CD14-positive monocyte (primary cell): Measurements from ENCODE around the gene CBS. TPM values are rescaled to one million over a fixed set of nuclear protein-coding genes. Genes with fewer than 3 reads are reported as not detected.

Experiments
- DNase-seq, 3 donors: peaks; one replicate each; pipeline ENCODE4 v3.0.0-alpha.2; 2011 to 2022
- H2AFZ ChIP-seq: 2 replicates; pipeline ENCODE4 v1.6.0; 2012; ENCODE audit warnings: mild to moderate bottlenecking, low read depth, low read length, inconsistent platforms; ENCODE audit not compliant: insufficient read depth, poor library complexity, severe bottlenecking
- H3K27ac ChIP-seq, 2 donors: 1 replicate in 1 of 2; 2 replicates in 1 of 2; pipeline ENCODE4 v1.5.1; 2012 to 2013; ENCODE audit warnings: low read length in 2 of 2, control low read depth in 1 of 2, inconsistent platforms in 1 of 2, low read depth in 1 of 2, mild to moderate bottlenecking in 1 of 2
- H3K27me3 ChIP-seq, 2 donors: one replicate each; pipeline versions ENCODE4 v1.6.0 to v1.6.1; 2011 to 2013; ENCODE audit warnings: low read length in 2 of 2; ENCODE audit not compliant: control insufficient read depth in 2 of 2, insufficient read depth in 2 of 2
- H3K36me3 ChIP-seq, 2 donors: replicated peaks in 1 of 2; 1 replicate in 1 of 2; 2 replicates in 1 of 2; pipeline versions ENCODE4 v1.5.1 to v1.6.1; 2012 to 2013; ENCODE audit warnings: low read length in 2 of 2, control low read depth in 1 of 2, inconsistent platforms in 1 of 2, mild to moderate bottlenecking in 1 of 2; ENCODE audit not compliant: insufficient read depth in 2 of 2, control insufficient read depth in 1 of 2
- H3K4me1 ChIP-seq, 2 donors: 1 replicate in 1 of 2; 2 replicates in 1 of 2; pipeline versions ENCODE4 v1.5.1 to v1.6.1; 2012 to 2013; ENCODE audit warnings: low read length in 2 of 2, control low read depth in 1 of 2, inconsistent platforms in 1 of 2, mild to moderate bottlenecking in 1 of 2, moderate library complexity in 1 of 2; ENCODE audit not compliant: insufficient read depth in 2 of 2, control insufficient read depth in 1 of 2
- H3K4me2 ChIP-seq: replicated peaks from 2 replicates; pipeline ENCODE3; 2012; ENCODE audit warnings: low read length, moderate library complexity, mild to moderate bottlenecking; ENCODE audit not compliant: poor library complexity, severe bottlenecking; ENCODE audit errors: extremely low read depth
- H3K4me3 ChIP-seq, 3 experiments: fragments of 200-600 bp in 1 of 3; sonication (generic) in 1 of 3; replicated peaks in 1 of 3; 1 replicate in 2 of 3; 2 replicates in 1 of 3; pipeline ENCODE4 v1.5.1; 2011 to 2013; ENCODE audit warnings: low read length in 3 of 3, mild to moderate bottlenecking in 3 of 3, control low read depth in 2 of 3, low read depth in 2 of 3, inconsistent platforms in 1 of 3, moderate library complexity in 1 of 3
- H3K79me2 ChIP-seq: 2 replicates; pipeline ENCODE4 v1.6.0; 2012; ENCODE audit warnings: mild to moderate bottlenecking, control low read depth, inconsistent platforms, low read length, moderate library complexity; ENCODE audit not compliant: insufficient read depth
- H3K9ac ChIP-seq: 2 replicates; pipeline ENCODE4 v1.6.0; 2017; ENCODE audit warnings: low read length, mild to moderate bottlenecking; ENCODE audit not compliant: insufficient read depth, poor library complexity, severe bottlenecking
- H3K9me3 ChIP-seq, 2 donors: replicated peaks in 1 of 2; 1 replicate in 1 of 2; 2 replicates in 1 of 2; pipeline versions ENCODE4 v1.5.1 to v1.6.1; 2012 to 2013; ENCODE audit warnings: low read length in 2 of 2, control low read depth in 1 of 2; ENCODE audit not compliant: control insufficient read depth in 1 of 2, insufficient read depth in 1 of 2
- H4K20me1 ChIP-seq: 2 replicates; pipeline ENCODE4 v1.6.0; 2012; ENCODE audit warnings: mild to moderate bottlenecking, low read length, control low read depth, moderate library complexity; ENCODE audit not compliant: insufficient read depth
- H3K27ac Mint-ChIP-seq, 7 donors: one replicate each; pipeline ENCODE4 v1.8.0; 2020; ENCODE audit warnings: mild to moderate bottlenecking in 7 of 7, mixed read lengths in 7 of 7, moderate library complexity in 6 of 7, inconsistent platforms in 2 of 7
- H3K27me3 Mint-ChIP-seq, 3 donors: one replicate each; pipeline ENCODE4 v1.8.0; 2021 to 2022; ENCODE audit warnings: low read depth in 3 of 3, mild to moderate bottlenecking in 3 of 3, mixed read lengths in 3 of 3, moderate library complexity in 3 of 3, inconsistent platforms in 1 of 3
- H3K36me3 Mint-ChIP-seq, 2 donors: one replicate each; pipeline ENCODE4 v1.8.0; 2020; ENCODE audit warnings: mixed read lengths in 2 of 2, inconsistent platforms in 1 of 2, mild to moderate bottlenecking in 1 of 2
- H3K4me1 Mint-ChIP-seq: one replicate; pipeline ENCODE4 v1.8.0; 2020; ENCODE audit warnings: mild to moderate bottlenecking, mixed read lengths
- H3K4me3 Mint-ChIP-seq, 2 donors: one replicate each; pipeline ENCODE4 v1.8.0; 2020; ENCODE audit warnings: mild to moderate bottlenecking in 2 of 2, mixed read lengths in 2 of 2, moderate library complexity in 1 of 2
- H3K9me3 Mint-ChIP-seq, 7 donors: one replicate each; pipeline ENCODE4 v1.8.0; 2020 to 2022; ENCODE audit warnings: mixed read lengths in 7 of 7, mild to moderate bottlenecking in 6 of 7, moderate library complexity in 6 of 7, inconsistent platforms in 2 of 7
- WGBS: methylation state at CpG from one replicate; pipeline ENCODE4 v1.1.5; 2013; ENCODE audit warnings: missing lambda C conversion rate; ENCODE audit not compliant: insufficient coverage; 5-methylcytosine and 5-hydroxymethylcytosine counted together
- intact Hi-C, 2 donors: fragments of 100-400 bp; cut with micrococcal nuclease; formaldehyde crosslinking; loops; one replicate each; pipeline versions ENCODE4 v1.15.0 to v1.15.1; 2023
- polyA plus RNA-seq, 3 donors: library from polyadenylated mRNA; depleted of rRNA in 1 of 3; unstranded in 2 of 3; stranded (reverse) in 1 of 3; fragments of 300-500 nt in 2 of 3; fragments of >200 nt in 1 of 3; fragmentation: Illumina TruSeq in 2 of 3; gene quantifications; 1 replicate in 2 of 3; 2 replicates in 1 of 3; pipeline ENCODE4 v1.2.3, GENCODE V29; 2012 to 2021
- TF ChIP-seq, protein P1 (sequence below): fragments of 200-600 bp; IDR thresholded peaks from one replicate; pipeline ENCODE4 v1.8.0; 2022; ENCODE audit warnings: antibody characterized with exemption, mild to moderate bottlenecking

The CBS gene
- polyA plus RNA-seq, 3 donors: 0.19 TPM; not detected in 2

DNA sequence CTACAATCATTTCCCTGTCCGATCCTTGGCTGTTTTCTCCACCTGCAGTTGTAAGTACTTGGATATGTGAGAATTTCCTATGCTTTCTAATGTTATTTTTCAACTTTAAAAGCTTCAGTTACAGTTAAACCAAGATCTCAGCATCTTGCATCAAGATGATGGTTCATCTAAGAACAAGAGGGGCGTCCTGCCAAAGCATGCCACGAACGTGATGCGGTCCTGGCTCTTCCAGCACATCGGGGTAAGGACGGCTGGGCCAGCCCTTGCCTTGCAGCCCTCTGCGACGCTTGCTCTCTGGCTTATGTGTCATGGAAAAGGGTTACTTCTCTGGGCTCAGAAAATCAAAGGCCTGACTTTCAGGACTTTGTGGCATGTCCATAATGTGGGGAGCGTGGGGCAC, 54.4 kb downstream of the CBS start:
- no peak for DNase-seq
- peak overlapping the region in 1 of 7 donors; percentile 66 for H3K27ac Mint-ChIP-seq
- H3K9ac ChIP-seq: no peak overlapping the region
- H3K4me1 ChIP-seq: no peaks in the 10 kb centered on the region
- no peak overlapping the region for H2AFZ ChIP-seq
- no peaks in the 10 kb centered on the region for H3K4me1 Mint-ChIP-seq
- no peak overlapping the region for H3K27ac ChIP-seq
- no peak overlapping the region for H3K4me3 Mint-ChIP-seq
- WGBS: 95% methylated on average over 9 of the region's 10 CpGs
- H3K36me3 ChIP-seq: peaks cover 74 to 83% of the 10 kb centered on the region in 2 donors
- H3K9me3 ChIP-seq: no peaks in the 10 kb centered on the region
- intact Hi-C loops: no loop called here
- H4K20me1 ChIP-seq: no peaks in the 10 kb centered on the region
- peaks cover 78 to 89% of the 10 kb centered on the region in 2 donors for H3K36me3 Mint-ChIP-seq
- no peak overlapping the region for H3K4me2 ChIP-seq
- TF ChIP-seq, protein P1, sequence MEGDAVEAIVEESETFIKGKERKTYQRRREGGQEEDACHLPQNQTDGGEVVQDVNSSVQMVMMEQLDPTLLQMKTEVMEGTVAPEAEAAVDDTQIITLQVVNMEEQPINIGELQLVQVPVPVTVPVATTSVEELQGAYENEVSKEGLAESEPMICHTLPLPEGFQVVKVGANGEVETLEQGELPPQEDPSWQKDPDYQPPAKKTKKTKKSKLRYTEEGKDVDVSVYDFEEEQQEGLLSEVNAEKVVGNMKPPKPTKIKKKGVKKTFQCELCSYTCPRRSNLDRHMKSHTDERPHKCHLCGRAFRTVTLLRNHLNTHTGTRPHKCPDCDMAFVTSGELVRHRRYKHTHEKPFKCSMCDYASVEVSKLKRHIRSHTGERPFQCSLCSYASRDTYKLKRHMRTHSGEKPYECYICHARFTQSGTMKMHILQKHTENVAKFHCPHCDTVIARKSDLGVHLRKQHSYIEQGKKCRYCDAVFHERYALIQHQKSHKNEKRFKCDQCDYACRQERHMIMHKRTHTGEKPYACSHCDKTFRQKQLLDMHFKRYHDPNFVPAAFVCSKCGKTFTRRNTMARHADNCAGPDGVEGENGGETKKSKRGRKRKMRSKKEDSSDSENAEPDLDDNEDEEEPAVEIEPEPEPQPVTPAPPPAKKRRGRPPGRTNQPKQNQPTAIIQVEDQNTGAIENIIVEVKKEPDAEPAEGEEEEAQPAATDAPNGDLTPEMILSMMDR: no peak
- H3K4me3 ChIP-seq: no peak overlapping the region
- H3K79me2 ChIP-seq: no peaks in the 10 kb centered on the region
- no peaks in the 10 kb centered on the region for H3K27me3 Mint-ChIP-seq
- H3K9me3 Mint-ChIP-seq: no peaks in the 10 kb centered on the region
- no peaks in the 10 kb centered on the region for H3K27me3 ChIP-seq

DNA sequence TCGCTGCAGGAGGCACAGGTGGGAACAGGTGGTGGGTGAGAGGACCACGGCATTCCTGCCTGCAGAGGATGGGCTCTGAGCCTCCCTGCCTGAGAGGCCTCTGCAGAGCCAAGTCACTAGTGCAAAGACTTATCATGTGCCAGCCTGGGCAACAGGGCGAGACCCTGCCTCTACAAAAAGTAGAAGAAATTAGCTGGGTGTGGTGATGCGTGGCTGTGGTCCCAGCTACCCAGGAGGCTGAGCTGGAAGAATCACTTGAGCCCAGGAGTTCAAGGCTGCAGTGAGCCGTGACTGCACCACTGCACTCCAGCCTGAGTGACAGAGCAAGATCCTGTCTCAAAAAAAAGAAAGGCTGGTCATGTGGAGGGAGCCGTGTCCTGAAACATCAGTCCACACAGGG, 54.9 kb downstream of the CBS start:
- Histone ChIP-seq H3K27ac (no peak overlapping the region), H3K4me2 (no peak overlapping the region), H3K4me3 (no peak overlapping the region), H3K9me3 (no peaks in the 10 kb centered on the region), H4K20me1 (no peaks in the 10 kb centered on the region), H2AFZ (no peak overlapping the region), H3K36me3 (peaks cover 78 to 83% of the 10 kb centered on the region in 2 donors), H3K9ac (no peak overlapping the region), H3K79me2 (no peaks in the 10 kb centered on the region), H3K4me1 (no peaks in the 10 kb centered on the region), H3K27me3 (no peaks in the 10 kb centered on the region)
- no peak for DNase-seq
- peaks cover 79 to 90% of the 10 kb centered on the region in 2 donors for H3K36me3 Mint-ChIP-seq
- peaks cover 3% of the 10 kb centered on the region for H3K4me1 Mint-ChIP-seq
- H3K27me3 Mint-ChIP-seq: no peaks in the 10 kb centered on the region
- intact Hi-C loops: no loop called here
- H3K4me3 Mint-ChIP-seq: no peak overlapping the region
- H3K27ac Mint-ChIP-seq: peak overlapping the region in 2 of 7 donors; percentile 27 to 57
- H3K9me3 Mint-ChIP-seq: no peaks in the 10 kb centered on the region
- TF ChIP-seq, protein P1: no peak
- WGBS: 94% methylated on average over 5 of the region's 6 CpGs
